Hematopoietic multipotent progenitor cell (in vitro differentiated cells): ENCODE data around the gene LZTR1. TPM values are rescaled to one million over a fixed set of nuclear protein-coding genes. Genes with fewer than 3 reads are reported as not detected.

ENCODE experiments used
- DNase-seq, 3 donors: peaks; one replicate each; pipeline ENCODE4 v3.0.0-alpha.2; 2011 to 2015; ENCODE audit warnings: low read depth in 2 of 3, low spot score in 2 of 3
- total RNA-seq: library from RNA; depleted of rRNA; stranded (reverse); fragments of >200 nt; gene quantifications from one replicate; pipeline ENCODE4 v1.2.3, GENCODE V29; 2012

LZTR1 gene
- total RNA-seq, 1 donor: 72.2 TPM

DNA sequence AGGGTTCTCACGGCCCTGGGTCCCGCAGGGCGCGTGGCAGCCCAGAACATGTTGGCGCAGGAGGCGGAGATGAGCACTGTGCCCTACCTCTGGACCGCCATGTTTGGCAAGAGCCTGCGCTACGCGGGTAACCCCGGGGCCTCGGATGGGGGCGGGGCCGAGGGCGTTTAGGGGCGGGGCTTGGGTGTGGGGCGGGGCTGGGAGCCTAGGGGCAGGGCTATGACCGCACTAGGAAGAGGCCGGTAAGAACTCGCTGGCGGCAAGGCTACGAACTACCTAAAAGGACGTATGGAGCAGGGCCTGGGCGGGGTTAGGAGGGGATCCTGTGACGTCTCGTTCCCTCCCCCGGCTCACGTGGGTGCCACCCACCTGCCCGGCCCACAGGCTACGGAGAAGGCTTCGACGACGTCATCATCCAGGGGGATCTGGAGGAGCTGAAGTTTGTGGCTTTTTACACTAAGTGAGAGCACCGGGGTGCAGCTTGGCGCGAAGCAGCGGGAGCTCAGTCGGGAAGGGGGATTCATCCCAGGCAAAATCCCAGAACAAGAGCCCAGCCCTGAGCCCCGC, 2.8 kb upstream of the LZTR1 start:
- DNase-seq: peak in 2 of 3 donors; percentile 92 to 95

GRCh38 chr22:20979940-20980453, 2.1 kb upstream of the LZTR1 start:
- no peak for DNase-seq

- DNase-seq: no peak
These were observed 1.6 kb upstream of the LZTR1 start for GRCh38 chr22:20980523-20980922.

GRCh38 chr22:20980938-20981722, 967 bp upstream of the LZTR1 start:
- DNase-seq: no peak

GRCh38 chr22:20982563-20982882, 426 bp downstream of the LZTR1 start:
- no peak for DNase-seq

DNA sequence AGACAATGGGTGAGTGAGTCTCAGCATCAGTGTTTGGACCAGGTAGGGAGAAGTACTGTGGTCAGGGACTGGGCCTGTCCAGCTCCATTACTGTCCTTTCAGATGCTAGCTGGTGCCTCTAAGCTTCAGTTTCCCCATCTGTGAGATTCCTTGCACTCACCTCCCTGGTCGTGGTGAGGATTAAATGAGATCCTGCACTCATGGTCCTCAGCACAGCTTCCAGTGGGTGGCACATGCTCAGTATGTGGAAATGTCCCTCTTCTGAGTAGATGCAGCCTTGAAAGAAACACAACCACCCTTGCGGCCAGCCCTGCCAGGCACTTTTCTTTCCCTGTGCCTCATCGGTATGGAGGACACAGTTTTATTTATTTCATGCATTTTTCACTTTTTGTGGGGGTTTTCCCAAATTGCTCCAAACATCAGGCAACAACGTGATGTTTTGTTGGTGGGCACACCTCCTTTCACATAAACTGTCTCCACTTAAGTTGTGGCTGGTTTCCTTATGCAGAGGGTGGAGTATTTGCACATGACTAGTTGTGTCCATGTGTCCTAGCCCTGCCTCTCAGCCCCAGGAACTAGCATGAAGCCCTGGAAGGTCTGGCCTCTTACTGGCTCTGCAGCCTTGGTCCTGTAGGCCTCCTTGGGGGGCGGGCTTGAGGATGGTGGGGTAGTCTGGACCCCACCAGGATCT, 1.1 kb downstream of the LZTR1 start:
- no peak for DNase-seq

- no peak for DNase-seq
These were observed 3.6 kb downstream of the LZTR1 start for GRCh38 chr22:20985720-20986119.

DNA sequence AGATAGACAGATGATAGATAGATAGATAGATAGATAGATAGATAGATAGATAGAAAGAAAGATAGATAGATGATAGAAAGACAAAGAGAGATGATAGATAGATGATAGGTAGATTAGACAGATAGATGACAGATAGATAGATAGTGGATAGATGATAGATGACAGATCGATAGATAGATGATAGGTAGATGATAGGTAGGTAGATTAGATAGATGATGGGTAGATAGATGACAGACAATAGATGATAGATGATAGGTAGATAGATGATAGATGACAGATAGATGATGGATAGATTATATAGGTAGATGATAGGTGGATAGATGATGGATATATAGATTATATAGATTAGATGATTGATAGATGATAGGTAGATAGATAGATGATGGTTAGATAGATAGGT, 4.3 kb downstream of the LZTR1 start:
- DNase-seq: no peak

DNA sequence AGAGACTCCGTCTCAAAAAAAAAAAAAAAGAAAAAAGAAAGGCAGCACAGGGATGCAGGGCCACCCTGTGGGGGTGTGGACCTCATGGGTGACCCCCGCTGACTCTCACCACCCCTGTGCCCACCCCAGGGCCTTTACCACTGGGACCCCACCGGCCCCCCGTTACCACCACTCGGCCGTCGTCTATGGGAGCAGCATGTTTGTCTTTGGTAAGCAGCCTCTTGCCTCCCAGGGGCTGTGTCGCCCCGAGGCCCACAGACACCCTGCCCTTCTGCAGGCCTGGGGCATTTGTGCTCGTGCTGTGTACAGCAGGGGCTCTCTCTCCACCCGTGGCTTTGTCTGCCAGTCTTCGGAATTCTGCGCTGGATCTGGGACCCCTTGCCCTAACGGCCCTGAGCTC, 5.3 kb downstream of the LZTR1 start:
- DNase-seq: no peak

- DNase-seq: no peak
These were observed 6.7 kb downstream of the LZTR1 start for GRCh38 chr22:20988573-20989322.

DNA sequence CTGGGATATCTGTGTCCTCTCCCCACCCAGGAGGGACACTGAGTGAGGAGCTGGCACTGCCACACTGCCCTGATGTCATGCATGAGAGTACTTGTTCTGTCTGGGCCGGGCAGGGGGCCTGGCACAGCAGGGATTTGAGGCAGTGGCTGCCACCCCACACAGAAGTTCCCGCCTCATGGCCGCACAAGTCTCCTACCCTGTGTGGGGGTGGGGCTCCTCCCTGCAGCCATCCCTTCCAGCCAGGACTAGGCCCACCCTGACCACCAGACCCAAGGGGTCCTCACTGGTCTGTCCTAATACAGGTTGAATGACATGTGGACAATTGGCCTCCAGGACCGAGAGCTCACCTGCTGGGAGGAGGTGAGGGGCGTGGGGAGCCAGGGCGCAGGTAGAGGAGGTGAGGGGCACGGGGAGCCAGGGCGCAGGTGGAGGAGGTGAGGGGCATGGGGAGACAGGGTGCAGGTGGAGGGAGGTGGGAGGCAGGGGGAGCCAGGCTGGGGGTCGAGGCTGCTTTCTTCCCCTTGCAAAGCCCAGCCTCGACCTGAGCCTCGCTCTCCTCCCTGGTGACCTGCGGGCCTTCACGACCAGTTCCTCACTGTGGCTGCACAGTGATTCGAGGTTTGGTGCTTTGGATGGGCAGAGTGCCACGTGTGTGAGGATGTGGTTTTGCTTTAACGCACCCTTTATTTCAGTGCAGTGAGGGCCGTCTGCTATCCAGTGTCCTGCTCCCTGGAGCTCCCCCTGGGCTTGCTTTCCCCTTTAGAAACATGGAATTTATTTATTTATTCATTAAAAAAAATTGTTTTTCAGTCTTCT, 7.4 kb downstream of the LZTR1 start:
- no peak for DNase-seq

- no peak for DNase-seq
These were observed 8.4 kb downstream of the LZTR1 start for GRCh38 chr22:20990184-20991180.

DNA sequence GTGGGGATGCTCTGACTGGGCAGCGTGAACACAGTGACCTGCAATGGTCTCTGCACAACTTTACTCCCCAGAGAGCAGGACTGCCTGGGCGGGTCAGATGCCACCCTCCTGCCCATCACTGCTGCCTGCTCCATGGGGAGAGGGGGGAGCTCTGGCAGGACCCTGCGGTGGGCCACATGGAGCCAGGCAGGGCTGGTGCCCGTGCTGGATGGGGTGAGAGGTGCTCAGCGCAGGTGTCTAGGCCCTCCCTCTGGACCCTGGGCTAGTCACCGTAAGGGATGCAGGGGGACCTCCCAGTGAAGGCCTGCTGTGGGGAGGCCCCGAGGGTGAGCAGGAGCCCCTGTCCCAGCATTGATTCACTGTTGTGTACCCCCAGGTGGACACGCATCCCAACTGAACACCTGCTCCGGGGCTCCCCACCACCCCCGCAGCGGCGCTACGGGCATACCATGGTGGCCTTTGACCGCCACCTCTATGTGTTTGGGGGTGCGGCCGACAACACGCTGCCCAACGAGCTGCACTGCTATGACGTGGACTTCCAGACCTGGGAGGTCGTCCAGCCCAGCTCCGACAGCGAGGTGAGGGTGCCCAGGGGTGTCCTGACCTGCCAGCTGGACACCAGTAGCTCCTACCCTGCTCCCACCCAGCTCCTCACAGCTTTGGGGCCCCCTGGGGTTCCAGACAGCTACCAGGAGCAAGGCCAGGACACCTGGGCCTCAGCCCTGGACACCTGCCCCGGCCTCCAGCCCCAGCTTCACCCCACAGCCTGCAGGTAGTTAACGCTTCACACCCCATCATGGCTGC, 9.4 kb downstream of the LZTR1 start:
- no peak for DNase-seq

DNA sequence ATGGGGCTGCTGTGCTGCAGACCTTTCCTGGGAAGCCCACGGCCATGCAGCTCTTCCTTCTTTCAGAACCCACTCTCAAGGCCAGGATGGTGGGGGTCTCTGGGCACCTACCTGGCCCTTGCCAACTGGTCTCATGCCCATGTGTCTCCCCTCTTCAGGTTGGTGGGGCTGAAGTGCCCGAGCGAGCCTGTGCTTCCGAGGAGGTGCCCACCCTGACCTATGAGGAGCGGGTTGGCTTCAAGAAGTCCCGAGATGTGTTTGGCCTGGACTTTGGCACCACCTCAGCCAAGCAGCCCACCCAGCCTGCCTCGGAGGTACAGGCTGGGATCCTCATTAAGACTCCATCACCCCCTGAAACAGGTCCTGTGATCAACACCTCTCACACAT, 10.0 kb downstream of the LZTR1 start:
- no peak for DNase-seq

DNA sequence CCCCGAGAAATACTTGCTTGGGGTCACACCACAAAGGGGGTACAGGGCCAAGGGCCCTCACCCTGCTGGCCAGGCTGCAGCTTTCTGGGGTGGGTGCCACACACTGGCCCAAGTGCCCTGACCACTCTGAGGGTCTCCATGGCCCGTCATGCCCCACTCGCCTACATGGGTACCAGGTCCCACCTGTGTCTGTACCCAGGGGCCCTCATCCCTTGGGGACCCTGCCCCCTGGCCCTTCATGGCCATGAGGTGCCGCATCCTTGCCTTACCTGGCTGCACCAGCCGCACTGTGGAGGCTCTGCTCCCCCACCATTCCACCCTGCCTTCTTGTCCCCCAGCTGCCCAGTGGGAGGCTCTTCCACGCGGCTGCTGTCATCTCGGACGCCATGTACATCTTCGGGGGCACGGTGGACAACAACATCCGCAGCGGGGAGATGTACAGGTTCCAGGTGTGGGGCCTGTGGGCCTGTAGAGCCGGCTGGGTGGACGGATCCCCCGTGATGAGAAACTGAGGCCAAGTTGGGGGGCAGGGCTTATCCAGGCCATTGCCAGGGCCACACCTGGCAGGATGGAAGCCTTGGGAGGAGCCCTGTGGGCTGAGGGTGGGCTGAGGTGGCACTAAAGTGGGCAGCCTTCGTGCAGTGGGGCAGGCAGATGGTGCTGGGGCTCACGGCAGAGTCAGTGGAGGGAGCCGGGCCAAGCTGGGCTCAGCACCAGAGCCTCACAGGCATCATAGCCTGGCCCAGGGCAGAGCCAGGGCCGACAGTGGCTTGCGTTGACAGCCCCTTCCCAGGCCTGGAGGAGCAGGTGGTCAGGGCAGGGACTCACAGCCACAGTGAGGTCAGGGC, 10.6 kb downstream of the LZTR1 start:
- no peak for DNase-seq

GRCh38 chr22:20993304-20994127, 11.4 kb downstream of the LZTR1 start:
- DNase-seq: no peak
